ENCODE measurements around the gene MPG.
A peak's percentile ranks its signal among the peaks of the same experiment; 100 is the strongest.

The MPG gene

GRCh38 chr16:50769-51591 lies 27.0 kb upstream of the MPG start:
- no peak for DNase-seq (ENCODE audit: low read depth, low spot score)

- DNase-seq (ENCODE audit: low read depth, low spot score), result peak; percentile 95
Observed at GRCh38 chr16:53346-54236, 24.4 kb upstream of the MPG start, which contains the start of the genes POLR3K and SNRNP25. POLR3K (minus strand) TSS chr16:53608; CDS start chr16:53586, 22 bp downstream. SNRNP25 (plus strand) TSS chr16:53828; CDS start chr16:54017, 189 bp downstream.

GRCh38 chr16:54237-54581 lies 23.8 kb upstream of the MPG start:
- no peak for DNase-seq (ENCODE audit: low read depth, low spot score)

DNA sequence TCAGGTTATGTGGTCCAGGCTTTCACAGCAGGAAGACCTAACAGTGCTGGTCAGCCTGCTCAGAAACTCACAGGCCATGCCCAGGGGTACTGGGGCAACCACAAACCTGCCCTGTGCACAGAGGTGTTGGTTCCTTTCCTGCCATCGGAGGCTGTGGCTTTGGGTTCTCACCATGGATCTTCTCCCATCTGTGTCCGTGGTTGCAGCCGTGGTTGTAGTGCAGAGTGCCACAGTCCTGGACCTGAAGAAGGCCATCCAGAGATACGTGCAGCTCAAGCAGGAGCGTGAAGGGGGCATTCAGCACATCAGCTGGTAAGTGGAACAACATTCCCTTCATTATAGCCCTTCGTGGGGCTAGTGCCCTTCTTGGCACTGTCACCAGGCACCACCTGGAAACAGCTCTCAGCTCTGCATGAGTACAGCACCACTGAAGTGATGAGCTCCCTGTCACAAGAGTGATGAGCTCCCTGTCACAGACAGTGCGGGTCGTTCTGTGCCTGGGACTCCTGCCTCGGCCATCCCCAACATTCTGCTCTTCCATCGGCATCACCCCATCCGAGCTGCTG lies 22.4 kb upstream of the MPG start:
- DNase-seq (ENCODE audit: low read depth, low spot score), result no peak

DNA sequence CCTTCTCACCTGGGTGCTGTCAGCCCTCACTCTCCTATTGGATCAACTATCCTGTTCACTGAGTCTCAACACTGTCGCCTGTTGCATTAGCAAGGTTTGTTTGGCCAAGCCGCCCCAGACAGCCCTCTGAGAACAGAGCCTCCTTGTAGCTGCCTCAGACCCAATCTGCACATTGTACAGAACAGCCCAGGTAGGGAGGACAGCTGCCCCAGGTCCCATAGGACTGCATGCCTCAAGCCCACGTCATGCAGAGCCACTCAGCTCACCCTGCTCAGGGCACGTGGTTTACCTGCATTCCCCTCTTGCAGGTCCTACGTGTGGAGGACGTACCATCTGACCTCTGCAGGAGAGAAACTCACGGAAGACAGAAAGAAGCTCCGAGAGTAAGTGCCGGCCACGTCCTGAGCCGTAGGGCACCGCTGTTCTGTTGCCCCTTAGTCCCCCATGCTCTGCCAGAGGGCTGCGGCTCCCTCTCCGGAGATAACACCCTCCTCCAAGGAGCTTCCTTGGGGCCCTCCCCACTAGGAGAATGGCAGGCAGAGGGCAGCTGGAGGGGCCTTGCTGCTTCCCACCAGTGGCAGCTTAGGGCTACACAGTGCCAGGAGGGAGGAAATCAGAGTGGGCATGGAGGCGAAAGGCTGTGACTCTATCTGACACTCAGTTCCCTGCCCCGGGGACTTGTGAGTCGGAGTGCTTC lies 21.6 kb upstream of the MPG start:
- DNase-seq (ENCODE audit: low read depth, low spot score), result no peak

DNA sequence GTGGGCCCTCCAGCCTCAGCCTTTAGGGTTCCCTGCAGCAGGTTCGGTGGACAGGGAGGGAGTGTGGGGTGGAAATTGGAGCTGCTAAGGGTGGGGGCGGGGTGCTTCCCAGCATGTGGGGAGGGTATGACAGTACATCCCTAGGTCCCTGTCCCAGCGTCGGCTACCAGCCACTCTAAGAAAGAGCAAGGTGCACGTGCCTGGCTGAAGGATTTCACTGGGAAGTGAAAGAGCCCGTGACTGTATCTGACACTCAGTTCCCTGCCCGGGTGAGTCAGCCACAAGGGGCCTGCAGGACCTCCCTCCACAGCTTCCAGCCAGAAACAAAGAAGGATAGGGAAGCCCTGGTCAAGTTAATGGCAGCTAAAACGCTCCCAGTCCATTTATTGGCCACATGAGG lies 20.3 kb upstream of the MPG start:
- no peak for DNase-seq (ENCODE audit: low read depth, low spot score)

DNA sequence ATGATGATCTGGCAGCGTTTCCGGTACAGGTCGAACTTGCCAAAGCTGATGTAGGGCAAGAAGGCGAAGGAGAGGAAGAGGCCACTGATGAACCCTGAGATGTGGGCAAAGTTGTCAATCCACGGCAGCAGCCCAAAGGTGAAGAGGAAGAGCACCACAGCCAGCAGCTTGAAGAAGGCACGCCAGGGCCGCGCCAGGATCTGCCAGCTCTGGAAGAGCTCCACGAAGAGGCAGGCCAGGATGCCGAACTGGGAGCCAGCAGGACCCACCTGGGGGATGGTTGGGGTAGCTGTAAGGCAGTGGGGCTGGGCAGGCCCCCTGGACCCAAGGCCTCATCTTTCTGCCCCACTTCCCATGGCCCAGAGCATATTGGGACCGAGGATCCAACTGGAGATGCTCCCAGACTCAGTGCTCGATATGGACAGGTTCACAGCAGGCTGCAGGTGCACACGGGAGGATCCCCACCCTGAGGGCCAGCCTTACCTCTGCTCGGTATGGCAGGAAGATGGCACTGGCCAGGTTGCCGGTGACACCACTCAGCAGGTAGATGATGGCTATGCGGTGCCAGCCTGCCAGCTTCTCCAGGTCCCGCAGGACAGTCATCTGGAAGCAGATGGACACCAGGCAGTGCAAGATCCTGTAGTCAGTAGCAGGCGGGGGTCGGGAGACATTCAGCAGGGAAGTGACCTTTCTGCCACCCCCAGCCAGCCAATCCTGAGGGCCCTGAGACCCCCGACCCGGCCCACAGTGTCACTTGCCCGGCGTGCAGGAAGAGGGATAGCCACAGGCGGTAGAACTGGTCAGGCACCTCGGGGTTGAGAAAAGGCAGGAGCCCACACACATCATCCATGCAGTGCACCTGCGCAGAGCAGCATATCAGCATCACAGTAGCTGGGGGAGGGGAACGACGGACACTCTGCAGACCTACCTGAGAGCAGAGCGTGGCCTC lies 19.3 kb upstream of the MPG start:
- DNase-seq (ENCODE audit: low read depth, low spot score), result no peak

DNA sequence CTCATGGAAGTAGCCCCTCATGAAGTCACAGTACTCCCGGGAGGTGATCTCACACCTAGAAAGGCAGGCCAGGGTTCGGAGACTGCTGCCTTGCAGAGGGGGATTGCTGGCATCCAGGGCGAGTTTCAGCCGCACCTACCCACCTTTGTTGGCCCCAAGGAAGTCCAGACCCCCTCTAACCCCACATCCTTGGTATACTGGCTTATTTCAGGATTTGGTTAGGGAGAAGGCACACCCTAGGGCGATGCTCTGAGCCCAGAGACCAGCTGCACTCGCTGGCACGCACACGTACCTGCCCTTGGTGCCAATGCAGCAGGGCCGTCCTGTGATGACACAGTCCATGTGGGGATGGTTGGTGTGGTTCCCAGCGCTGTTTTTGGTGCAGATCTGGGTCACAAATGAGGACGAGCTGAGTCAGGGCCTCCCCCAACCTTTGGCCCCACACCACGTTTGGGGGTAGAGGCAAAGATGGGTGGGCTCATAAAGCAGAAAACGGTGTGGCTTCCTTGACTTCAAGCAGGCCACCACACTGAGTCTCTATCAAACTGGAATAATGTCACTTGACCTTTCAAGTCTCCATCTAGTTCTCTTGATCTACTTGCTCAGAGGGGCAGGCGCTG lies 18.5 kb upstream of the MPG start:
- no peak for DNase-seq (ENCODE audit: low read depth, low spot score)

DNA sequence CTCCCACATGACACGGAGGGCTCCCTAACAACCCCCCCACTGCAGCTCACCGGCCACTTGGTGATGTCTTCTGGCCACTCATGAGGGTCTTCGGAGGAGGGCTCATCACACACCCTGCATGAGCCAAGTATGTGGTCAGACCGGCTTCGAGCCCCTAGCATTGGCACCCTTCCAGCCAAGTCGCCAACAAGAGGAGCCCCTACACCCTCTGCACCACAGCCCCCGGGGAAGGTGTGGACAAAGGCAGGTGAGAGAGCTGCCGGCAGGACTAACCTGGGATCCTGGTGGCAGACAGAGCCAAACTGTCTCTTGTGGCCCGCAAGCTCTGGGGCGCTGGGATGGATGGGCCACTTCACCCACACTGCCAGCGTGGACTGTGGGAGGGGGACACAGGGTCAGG lies 17.9 kb upstream of the MPG start:
- no peak for DNase-seq (ENCODE audit: low read depth, low spot score)

- DNase-seq (ENCODE audit: low read depth, low spot score), result no peak
Observed at GRCh38 chr16:60929-61878, 16.8 kb upstream of the MPG start.

GRCh38 chr16:61879-62281 lies 16.1 kb upstream of the MPG start:
- no peak for DNase-seq (ENCODE audit: low read depth, low spot score)

DNA sequence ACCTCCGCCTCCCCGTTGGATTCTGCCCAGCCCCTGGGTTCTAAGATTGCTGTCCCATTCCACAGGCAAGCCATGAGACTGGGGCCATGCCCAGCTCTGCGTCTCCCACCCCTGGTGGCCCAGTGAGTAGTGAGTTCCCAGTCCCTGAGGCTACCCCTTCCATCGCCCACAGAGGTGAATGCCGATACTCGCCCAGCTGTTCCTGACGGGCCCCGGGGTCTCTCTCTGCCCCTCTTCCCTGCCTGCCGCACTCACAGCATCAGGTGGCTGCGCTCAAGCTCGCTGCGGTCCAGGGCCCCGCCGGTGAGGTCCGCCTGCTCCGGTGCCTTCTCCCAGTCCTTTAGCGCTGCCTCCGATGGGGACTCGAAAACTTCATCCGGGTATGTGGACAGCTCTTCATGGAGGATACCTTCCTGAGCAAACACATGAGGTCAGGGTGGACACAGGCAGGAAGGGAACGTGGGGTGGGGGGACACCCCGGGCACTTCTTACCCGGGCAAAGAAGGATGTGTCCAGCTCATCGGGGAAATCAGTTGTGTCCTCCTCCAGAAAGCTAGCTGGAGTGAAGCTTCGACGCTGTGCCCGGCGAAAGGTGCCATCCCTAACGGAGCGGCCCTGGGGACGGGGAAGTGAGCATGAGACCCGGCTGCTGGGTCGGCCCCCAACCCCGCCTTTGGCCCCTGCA lies 15.6 kb upstream of the MPG start:
- no peak for DNase-seq (ENCODE audit: low read depth, low spot score)

DNA sequence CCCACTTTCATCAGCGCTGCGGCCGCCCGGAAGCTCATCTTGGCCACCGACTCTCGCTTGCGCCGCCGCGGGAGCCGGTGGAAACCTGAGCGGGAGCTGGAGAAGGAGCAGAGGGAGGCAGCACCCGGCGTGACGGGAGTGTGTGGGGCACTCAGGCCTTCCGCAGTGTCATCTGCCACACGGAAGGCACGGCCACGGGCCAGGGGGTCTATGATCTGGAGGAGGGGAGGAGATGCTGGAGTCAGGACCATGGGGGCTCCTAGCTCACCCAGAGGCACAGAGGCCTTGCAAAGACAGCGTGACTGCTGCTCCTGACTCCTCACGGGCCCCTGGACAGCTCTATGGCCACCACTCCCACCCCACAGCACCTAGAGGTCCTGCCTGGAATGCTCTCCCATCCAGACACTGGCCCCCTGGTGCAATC lies 15.0 kb upstream of the MPG start:
- no peak for DNase-seq (ENCODE audit: low read depth, low spot score)

- no peak for DNase-seq (ENCODE audit: low read depth, low spot score)
Observed at GRCh38 chr16:63466-63865, 14.6 kb upstream of the MPG start.

DNA sequence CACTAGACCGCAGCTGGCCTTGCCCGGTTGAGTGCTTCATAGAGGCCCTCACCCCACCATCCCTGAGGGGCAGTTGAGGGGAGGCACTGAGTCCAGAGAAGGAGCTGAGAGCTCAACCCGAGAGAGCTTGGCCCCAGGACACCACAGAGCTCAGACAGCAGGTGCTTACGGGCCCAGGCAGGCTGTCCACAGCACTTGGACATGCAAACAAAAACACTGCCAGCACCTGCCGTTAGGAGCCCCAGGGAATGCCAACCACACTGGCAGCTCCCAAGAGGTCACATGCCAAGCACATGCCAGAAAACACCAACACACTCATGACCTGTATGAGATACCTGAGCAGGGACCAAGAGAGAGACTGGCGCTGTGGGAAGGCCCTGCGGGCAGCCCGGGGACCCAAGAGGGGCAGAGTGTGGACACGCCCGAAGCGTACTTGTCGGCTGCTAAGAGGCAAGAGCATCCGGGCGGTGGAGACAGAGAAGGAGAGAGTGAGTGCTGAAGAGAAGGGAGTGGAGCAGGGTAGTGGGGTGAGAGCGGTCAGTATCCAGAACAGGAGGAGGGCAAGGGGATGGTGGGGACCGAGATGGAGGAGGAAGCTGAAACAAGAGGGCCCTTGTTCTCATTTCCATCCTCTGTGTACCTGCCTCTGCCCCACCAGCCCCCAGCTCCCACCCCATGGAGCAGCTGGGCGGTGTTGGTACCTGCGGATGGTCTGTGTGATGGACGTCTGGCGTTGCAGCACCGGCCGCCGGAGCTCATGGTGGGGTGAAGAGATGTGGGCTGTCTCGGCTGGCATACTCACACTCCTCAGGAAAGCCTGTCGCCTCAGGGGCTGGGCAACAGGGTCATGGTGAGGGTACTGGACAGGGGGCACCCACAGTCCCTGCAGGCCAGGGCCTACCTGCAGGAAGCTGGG lies 13.8 kb upstream of the MPG start:
- no peak for DNase-seq (ENCODE audit: low read depth, low spot score)

DNA sequence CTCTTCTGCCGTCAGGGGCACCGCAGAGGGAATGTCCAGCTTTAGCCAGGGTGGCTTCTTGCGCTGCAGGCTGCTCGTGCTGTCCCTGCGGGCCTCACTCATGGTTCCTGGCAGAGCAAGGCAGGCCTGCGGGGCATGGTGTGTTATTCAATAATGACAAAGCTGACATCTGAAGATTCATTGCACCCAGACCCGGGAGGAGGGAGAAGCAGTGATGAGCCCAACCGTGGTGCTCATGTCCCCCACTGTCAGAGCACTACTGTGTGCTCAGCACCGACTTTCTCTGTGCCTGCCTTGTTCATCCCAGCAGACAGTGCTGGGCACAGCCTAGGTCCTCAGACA lies 13.1 kb upstream of the MPG start:
- no peak for DNase-seq (ENCODE audit: low read depth, low spot score)

GRCh38 chr16:65745-66144 lies 12.3 kb upstream of the MPG start:
- DNase-seq (ENCODE audit: low read depth, low spot score), result no peak

All from brain pericyte (primary cell).